ENCODE results near the gene AGPAT4.

Gene AGPAT4

GRCh38 chr6:161091972-161092701 is 181.7 kb downstream of the AGPAT4 start:
- H3K9me3 ChIP-seq (ENCODE audit: low read length) = no peaks in the 10 kb centered on the region
- no peak overlapping the region for H3K9ac ChIP-seq (ENCODE audit: low read length)
- no peaks in the 10 kb centered on the region for H3F3A ChIP-seq (ENCODE audit: insufficient read depth, low read length)
- H3K4me3 ChIP-seq (ENCODE audit: low read depth, low read length, poor library complexity, severe bottlenecking) = no peak overlapping the region
- H3K4me1 ChIP-seq (ENCODE audit: insufficient read depth, low read length, severe bottlenecking) = no peaks in the 10 kb centered on the region
- H3K9me2 ChIP-seq (ENCODE audit: low read depth, low read length) = no peaks in the 10 kb centered on the region
- no peaks in the 10 kb centered on the region for H3K27me3 ChIP-seq (ENCODE audit: insufficient read depth, low read length)
- no peak overlapping the region for H3K4me2 ChIP-seq (ENCODE audit: low read length)
- peaks cover 45% of the 10 kb centered on the region; the same call in 1 of the 2 replicates for H3K36me3 ChIP-seq (ENCODE audit: insufficient read depth, low read length)
- H3K79me2 ChIP-seq (ENCODE audit: insufficient read depth, low read length) = no peaks in the 10 kb centered on the region
- TF ChIP-seq EZH2 (IDR thresholded peaks at IDR 0.05; ENCODE audit: borderline replicate concordance, low read length) (no peak), CTCF (IDR thresholded peaks at IDR 0.05; ENCODE audit: low read length) (no peak)
- H4K20me1 ChIP-seq (ENCODE audit: insufficient read depth, low read length) = no peaks in the 10 kb centered on the region
- H3K27ac ChIP-seq (ENCODE audit: low read depth, low read length, poor library complexity, severe bottlenecking) = no peak overlapping the region
- no peak overlapping the region for H2AFZ ChIP-seq (ENCODE audit: low read length)

- H3K27me3 ChIP-seq (ENCODE audit: insufficient read depth, low read length) = no peaks in the 10 kb centered on the region
- no peak overlapping the region for H3K27ac ChIP-seq (ENCODE audit: low read depth, low read length, poor library complexity, severe bottlenecking)
- H3K4me3 ChIP-seq (ENCODE audit: low read depth, low read length, poor library complexity, severe bottlenecking) = no peak overlapping the region
- no peaks in the 10 kb centered on the region for H3K9me3 ChIP-seq (ENCODE audit: low read length)
- no peaks in the 10 kb centered on the region for H3F3A ChIP-seq (ENCODE audit: insufficient read depth, low read length)
- H2AFZ ChIP-seq (ENCODE audit: low read length) = no peak overlapping the region
- H3K9ac ChIP-seq (ENCODE audit: low read length) = no peak overlapping the region
- H3K4me1 ChIP-seq (ENCODE audit: insufficient read depth, low read length, severe bottlenecking) = no peaks in the 10 kb centered on the region
- TF ChIP-seq CTCF (IDR thresholded peaks at IDR 0.05; ENCODE audit: low read length) = no peak
- TF ChIP-seq EZH2 (IDR thresholded peaks at IDR 0.05; ENCODE audit: borderline replicate concordance, low read length) = no peak
- no peaks in the 10 kb centered on the region for H3K9me2 ChIP-seq (ENCODE audit: low read depth, low read length)
- peaks cover 51% of the 10 kb centered on the region; the same call in 1 of the 2 replicates for H3K36me3 ChIP-seq (ENCODE audit: insufficient read depth, low read length)
- H3K4me2 ChIP-seq (ENCODE audit: low read length) = no peak overlapping the region
- no peaks in the 10 kb centered on the region for H3K79me2 ChIP-seq (ENCODE audit: insufficient read depth, low read length)
- no peaks in the 10 kb centered on the region for H4K20me1 ChIP-seq (ENCODE audit: insufficient read depth, low read length)
Measured at GRCh38 chr6:161091151-161091550, 182.7 kb downstream of the AGPAT4 start.

- Histone ChIP-seq H3K9me2 (ENCODE audit: low read depth, low read length) (no peaks in the 10 kb centered on the region), H3K4me2 (ENCODE audit: low read length) (no peak overlapping the region), H2AFZ (ENCODE audit: low read length) (no peak overlapping the region), H3K79me2 (ENCODE audit: insufficient read depth, low read length) (no peaks in the 10 kb centered on the region), H3F3A (ENCODE audit: insufficient read depth, low read length) (no peaks in the 10 kb centered on the region), H3K4me1 (ENCODE audit: insufficient read depth, low read length, severe bottlenecking) (no peaks in the 10 kb centered on the region), H4K20me1 (ENCODE audit: insufficient read depth, low read length) (no peaks in the 10 kb centered on the region), H3K27me3 (ENCODE audit: insufficient read depth, low read length) (no peaks in the 10 kb centered on the region), H3K9me3 (ENCODE audit: low read length) (no peaks in the 10 kb centered on the region), H3K36me3 (ENCODE audit: insufficient read depth, low read length) (peaks cover 60% of the 10 kb centered on the region; the same call in 1 of the 2 replicates), H3K4me3 (ENCODE audit: low read depth, low read length, poor library complexity, severe bottlenecking) (no peak overlapping the region), H3K27ac (ENCODE audit: low read depth, low read length, poor library complexity, severe bottlenecking) (no peak overlapping the region), H3K9ac (ENCODE audit: low read length) (no peak overlapping the region)
- TF ChIP-seq CTCF (IDR thresholded peaks at IDR 0.05; ENCODE audit: low read length) (no peak), EZH2 (IDR thresholded peaks at IDR 0.05; ENCODE audit: borderline replicate concordance, low read length) (no peak)
Measured at GRCh38 chr6:161088676-161089328, 185.1 kb downstream of the AGPAT4 start.

Data from OCI-LY1 (cell line).